ENCODE data around the gene DLG1.

GRCh38 chr3:197303452-197303851 is 5.0 kb upstream of the DLG1 start:
- TF ChIP-seq CTCF (IDR thresholded peaks at IDR 0.05) (no peak), POLR2A (IDR thresholded peaks at IDR 0.05) (no peak), POLR2AphosphoS5 (IDR thresholded peaks at IDR 0.05) (no peak)

Data from stomach (tissue), 4 donors.